Gastroesophageal sphincter (tissue), 3 donors: ENCODE results near the gene SLC2A11.

Experiments
- EP300 ChIP-seq: sonication (generic); formaldehyde crosslinking; IDR thresholded peaks from one replicate; pipeline ENCODE4 v1.6.1; 2017; ENCODE audit warnings: antibody characterized with exemption, mild to moderate bottlenecking
- POLR2AphosphoS5 ChIP-seq: sonication (generic); formaldehyde crosslinking; IDR thresholded peaks from one replicate; pipeline ENCODE4 v1.6.1; 2017; ENCODE audit warnings: antibody characterized with exemption
- TF ChIP-seq, protein P1 (sequence below), 4 experiments: fragments of 200-600 bp in 2 of 4; fragments of 450-650 bp in 2 of 4; sonication (generic) in 1 of 4; IDR thresholded peaks; one replicate each; pipeline ENCODE4 v1.5.1; 2017 to 2019; ENCODE audit warnings: antibody characterized with exemption in 4 of 4, mild to moderate bottlenecking in 2 of 4, moderate library complexity in 2 of 4

DNA sequence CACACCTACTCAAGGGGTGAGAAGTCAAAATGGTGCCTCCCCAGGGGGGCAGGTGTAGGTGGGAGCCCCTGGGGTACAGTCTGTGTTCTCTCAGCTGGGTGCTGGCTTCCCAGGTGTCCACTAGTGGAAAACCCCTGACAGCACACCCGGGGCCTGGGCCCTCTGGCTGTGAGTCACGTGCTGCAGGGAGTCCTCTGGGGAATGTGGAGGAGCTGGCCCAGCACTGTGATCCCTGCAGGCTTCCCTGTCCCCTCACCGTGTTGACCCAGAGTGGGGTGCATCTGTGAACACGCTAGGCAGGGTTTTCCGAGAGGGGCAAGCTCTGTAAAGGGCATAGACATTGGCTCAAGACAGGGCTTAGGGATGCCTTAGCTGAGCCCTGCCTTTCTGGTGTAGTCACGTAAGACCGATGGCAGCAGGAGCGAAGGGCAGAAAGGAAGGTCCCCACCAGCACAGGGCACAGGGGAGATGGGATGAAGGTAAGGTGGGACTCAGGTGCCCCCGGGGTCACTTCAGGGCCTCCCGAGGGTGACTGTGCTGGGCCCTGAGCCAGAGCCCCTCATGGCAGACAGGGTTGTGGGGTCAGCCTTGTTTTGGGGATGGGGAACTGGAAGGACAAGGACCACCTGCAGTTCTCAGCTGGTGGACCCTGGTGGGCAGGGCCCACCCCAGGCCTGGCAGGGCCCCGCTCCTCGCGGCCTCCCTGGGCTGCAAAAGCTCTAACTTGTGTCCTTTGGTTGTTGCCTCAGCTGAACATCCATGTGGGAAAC, 33.0 kb upstream of the SLC2A11 start:
- TF ChIP-seq, protein P1, sequence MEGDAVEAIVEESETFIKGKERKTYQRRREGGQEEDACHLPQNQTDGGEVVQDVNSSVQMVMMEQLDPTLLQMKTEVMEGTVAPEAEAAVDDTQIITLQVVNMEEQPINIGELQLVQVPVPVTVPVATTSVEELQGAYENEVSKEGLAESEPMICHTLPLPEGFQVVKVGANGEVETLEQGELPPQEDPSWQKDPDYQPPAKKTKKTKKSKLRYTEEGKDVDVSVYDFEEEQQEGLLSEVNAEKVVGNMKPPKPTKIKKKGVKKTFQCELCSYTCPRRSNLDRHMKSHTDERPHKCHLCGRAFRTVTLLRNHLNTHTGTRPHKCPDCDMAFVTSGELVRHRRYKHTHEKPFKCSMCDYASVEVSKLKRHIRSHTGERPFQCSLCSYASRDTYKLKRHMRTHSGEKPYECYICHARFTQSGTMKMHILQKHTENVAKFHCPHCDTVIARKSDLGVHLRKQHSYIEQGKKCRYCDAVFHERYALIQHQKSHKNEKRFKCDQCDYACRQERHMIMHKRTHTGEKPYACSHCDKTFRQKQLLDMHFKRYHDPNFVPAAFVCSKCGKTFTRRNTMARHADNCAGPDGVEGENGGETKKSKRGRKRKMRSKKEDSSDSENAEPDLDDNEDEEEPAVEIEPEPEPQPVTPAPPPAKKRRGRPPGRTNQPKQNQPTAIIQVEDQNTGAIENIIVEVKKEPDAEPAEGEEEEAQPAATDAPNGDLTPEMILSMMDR (IDR thresholded peaks at IDR 0.05), result no peak
- TF ChIP-seq POLR2AphosphoS5 (no peak), EP300 (no peak)
